Measurements from ENCODE around the gene PELI2. TPM values are rescaled to one million over a fixed set of nuclear protein-coding genes. Genes with fewer than 3 reads are reported as not detected.

The PELI2 gene
- total RNA-seq, 2 donors from 2014 or later = 31.6 to 41.8 TPM

DNA sequence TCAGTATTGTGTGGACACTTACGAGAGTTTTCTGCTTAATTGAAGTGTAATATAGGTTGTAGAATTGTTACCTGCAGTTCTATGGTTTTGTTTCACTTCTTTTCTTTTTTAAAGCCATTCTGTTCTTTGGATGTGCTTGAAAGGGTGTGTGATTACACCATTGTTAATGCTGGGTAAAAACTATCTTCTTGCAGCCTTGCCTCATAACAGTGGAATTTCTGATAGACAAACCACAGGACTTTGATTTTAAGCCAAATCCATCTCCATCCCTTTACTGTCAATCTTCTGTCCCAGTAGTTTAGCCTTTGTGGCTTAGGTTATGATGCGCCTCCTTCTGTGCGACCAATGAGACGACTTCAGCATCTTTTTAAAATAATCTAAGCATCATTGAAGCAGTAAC lies 182.3 kb downstream of the PELI2 start:
- WGBS, 2 donors = 92 to 97% methylated on average over 4 of the region's 4 CpGs
- Histone ChIP-seq H3K27ac (no peak overlapping the region), H3K27me3 (no peaks in the 10 kb centered on the region), H3K36me3 (replicated peaks in 1 of 2; ENCODE audit: insufficient read depth in 1 of 2, low read depth in 2 of 2) (peaks cover 0 to 6% of the 10 kb centered on the region in 2 donors), H3K4me3 (no peak overlapping the region), H3K4me1 (no peaks in the 10 kb centered on the region), H3K9me3 (no peaks in the 10 kb centered on the region)
- DNase-seq (no peak), ATAC-seq (no peak)
- intact Hi-C loops (cut with DNase I) = no loop called here
- TF ChIP-seq, protein P1, sequence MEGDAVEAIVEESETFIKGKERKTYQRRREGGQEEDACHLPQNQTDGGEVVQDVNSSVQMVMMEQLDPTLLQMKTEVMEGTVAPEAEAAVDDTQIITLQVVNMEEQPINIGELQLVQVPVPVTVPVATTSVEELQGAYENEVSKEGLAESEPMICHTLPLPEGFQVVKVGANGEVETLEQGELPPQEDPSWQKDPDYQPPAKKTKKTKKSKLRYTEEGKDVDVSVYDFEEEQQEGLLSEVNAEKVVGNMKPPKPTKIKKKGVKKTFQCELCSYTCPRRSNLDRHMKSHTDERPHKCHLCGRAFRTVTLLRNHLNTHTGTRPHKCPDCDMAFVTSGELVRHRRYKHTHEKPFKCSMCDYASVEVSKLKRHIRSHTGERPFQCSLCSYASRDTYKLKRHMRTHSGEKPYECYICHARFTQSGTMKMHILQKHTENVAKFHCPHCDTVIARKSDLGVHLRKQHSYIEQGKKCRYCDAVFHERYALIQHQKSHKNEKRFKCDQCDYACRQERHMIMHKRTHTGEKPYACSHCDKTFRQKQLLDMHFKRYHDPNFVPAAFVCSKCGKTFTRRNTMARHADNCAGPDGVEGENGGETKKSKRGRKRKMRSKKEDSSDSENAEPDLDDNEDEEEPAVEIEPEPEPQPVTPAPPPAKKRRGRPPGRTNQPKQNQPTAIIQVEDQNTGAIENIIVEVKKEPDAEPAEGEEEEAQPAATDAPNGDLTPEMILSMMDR (IDR thresholded peaks at IDR 0.05) = no peak
- TF ChIP-seq POLR2A (IDR thresholded peaks at IDR 0.05) = no peak

DNA sequence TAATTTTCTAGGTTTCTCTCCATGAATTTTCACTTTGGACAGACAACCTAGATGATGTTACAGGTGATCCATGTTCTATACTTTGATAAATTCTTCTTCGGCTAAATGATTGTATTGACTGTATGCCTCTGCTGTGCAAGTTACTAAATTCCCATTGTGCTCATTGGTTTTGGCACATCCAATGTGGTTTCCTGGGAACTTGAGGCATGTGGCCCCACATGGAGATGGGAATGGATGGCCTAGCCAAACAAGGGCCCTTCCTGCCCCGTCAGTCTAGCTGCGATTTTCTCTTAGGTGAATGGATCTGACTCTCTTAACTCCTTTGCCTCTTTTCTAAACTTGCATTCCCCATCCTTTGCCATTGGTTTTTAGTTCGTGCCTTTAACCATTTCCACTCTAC lies 186.2 kb downstream of the PELI2 start:
- H3K27ac ChIP-seq = no peak overlapping the region
- TF ChIP-seq POLR2A (IDR thresholded peaks at IDR 0.05) = no peak
- TF ChIP-seq, protein P1 (IDR thresholded peaks at IDR 0.05) = no peak
- H3K4me3 ChIP-seq = no peak overlapping the region
- H3K27me3 ChIP-seq = no peaks in the 10 kb centered on the region
- H3K9me3 ChIP-seq = no peaks in the 10 kb centered on the region
- intact Hi-C loops (cut with DNase I) = no loop called here
- no peaks in the 10 kb centered on the region for H3K4me1 ChIP-seq
- H3K36me3 ChIP-seq (replicated peaks in 1 of 2; ENCODE audit: insufficient read depth in 1 of 2, low read depth in 2 of 2) = no peaks in the 10 kb centered on the region
- ATAC-seq (no peak), DNase-seq (no peak)
- 89 to 97% methylated on average over 4 of the region's 4 CpGs for WGBS, 2 donors

DNA sequence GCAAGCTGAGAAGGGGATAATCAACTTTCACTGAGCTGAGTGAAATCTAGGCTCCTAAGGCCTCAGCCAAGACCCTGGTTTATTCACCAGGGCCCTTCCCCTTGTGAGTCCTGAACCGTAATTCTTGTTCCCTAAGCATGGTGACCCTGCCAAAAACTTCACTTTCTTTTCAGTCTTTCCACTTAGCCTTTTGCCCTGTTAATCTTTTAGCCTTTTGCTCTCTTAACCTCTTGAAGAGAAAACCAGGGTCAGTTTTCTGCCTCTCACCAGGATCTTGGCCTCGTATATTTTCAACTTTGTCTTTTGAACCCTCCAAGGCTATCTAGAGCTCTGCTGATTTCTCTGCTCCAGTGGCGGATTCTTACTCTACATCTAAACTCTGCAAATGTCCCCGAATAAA lies 191.0 kb downstream of the PELI2 start:
- Histone ChIP-seq H3K27me3 (no peaks in the 10 kb centered on the region), H3K4me1 (no peaks in the 10 kb centered on the region), H3K36me3 (replicated peaks in 1 of 2; ENCODE audit: insufficient read depth in 1 of 2, low read depth in 2 of 2) (no peaks in the 10 kb centered on the region), H3K27ac (no peak overlapping the region), H3K9me3 (no peaks in the 10 kb centered on the region), H3K4me3 (no peak overlapping the region)
- intact Hi-C loops (cut with DNase I) = no loop called here
- 87 to 88% methylated on average over 4 of the region's 4 CpGs for WGBS, 2 donors
- ATAC-seq (no peak), DNase-seq (no peak)
- no peak for TF ChIP-seq POLR2A (IDR thresholded peaks at IDR 0.05)
- TF ChIP-seq, protein P1 (IDR thresholded peaks at IDR 0.05) = no peak

DNA sequence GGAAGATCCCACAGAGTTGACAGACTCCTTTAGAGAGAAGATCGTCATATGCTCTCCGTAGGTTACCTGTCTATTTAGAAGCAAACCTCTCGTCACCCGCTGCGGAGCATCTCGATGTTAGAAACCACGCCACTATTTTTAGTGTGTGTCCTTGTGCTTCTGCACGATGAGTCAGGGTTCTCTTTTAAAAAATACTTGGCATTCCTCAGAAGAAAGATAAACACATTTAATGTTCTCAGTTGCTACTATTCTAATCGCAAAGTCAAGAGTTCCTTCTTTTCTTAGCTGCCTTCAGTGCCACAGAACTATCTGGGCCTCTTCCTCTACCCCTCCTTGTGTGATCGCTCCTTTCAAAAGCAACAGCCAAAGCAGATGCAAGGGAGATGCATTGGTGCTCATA lies 192.4 kb downstream of the PELI2 start:
- TF ChIP-seq POLR2A (IDR thresholded peaks at IDR 0.05) = no peak
- Histone ChIP-seq H3K4me1 (no peaks in the 10 kb centered on the region), H3K9me3 (no peaks in the 10 kb centered on the region), H3K36me3 (replicated peaks in 1 of 2; ENCODE audit: insufficient read depth in 1 of 2, low read depth in 2 of 2) (no peaks in the 10 kb centered on the region), H3K4me3 (no peak overlapping the region), H3K27ac (no peak overlapping the region), H3K27me3 (no peaks in the 10 kb centered on the region)
- ATAC-seq (no peak), DNase-seq (no peak)
- intact Hi-C loops (cut with DNase I) = no loop called here
- WGBS, 2 donors = 73 to 85% methylated on average over 10 of the region's 10 CpGs

DNA sequence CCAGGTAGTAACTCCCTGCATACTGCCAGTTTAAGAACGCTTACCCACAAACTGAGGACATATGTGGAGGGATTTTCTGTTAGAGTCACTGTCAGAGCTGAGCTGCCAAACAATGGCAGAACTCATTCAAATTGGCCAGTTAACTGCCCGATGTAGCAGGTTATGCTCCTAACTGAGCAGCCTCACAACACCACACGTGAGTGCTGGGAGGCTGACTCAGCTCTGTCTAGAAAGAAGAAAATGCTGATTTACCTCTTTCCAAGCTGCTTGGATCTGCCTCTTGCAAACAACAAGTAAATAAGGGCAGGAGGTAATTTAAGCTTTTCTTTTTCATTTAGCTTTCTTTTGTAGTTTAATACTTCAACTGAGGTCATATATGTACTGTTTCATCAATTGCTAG lies 195.6 kb downstream of the PELI2 start:
- H3K36me3 ChIP-seq (replicated peaks in 1 of 2; ENCODE audit: insufficient read depth in 1 of 2, low read depth in 2 of 2) = no peaks in the 10 kb centered on the region
- no peaks in the 10 kb centered on the region for H3K27me3 ChIP-seq
- no peak for DNase-seq
- TF ChIP-seq POLR2A (IDR thresholded peaks at IDR 0.05) = no peak
- TF ChIP-seq, protein P1 (IDR thresholded peaks at IDR 0.05) = no peak
- H3K27ac ChIP-seq = no peak overlapping the region
- no peak overlapping the region for H3K4me3 ChIP-seq
- no peaks in the 10 kb centered on the region for H3K9me3 ChIP-seq
- H3K4me1 ChIP-seq = no peaks in the 10 kb centered on the region
- intact Hi-C loops (cut with DNase I) = no loop called here
- ATAC-seq = no peak
- 89 to 91% methylated on average over 3 of the region's 3 CpGs for WGBS, 2 donors
